Fibroblast of lung (primary cell): ENCODE data around the gene BLOC1S1.

ENCODE experiments used
- EZH2 ChIP-seq: IDR thresholded peaks from 2 replicates; pipeline ENCODE4 v1.5.1; 2012; ENCODE audit warnings: low read length, control low read depth, mild to moderate bottlenecking; ENCODE audit errors: missing control alignments
- TF ChIP-seq, protein P1 (sequence below), 2 donors: IDR thresholded peaks in 1 of 2; conservative IDR thresholded peaks in 1 of 2; 1 replicate in 1 of 2; 2 replicates in 1 of 2; pipeline ENCODE4 v1.5.1; 2011 to 2012; ENCODE audit warnings: low read length in 2 of 2, control low read depth in 1 of 2, inconsistent platforms in 1 of 2, low read depth in 1 of 2, mild to moderate bottlenecking in 1 of 2

DNA sequence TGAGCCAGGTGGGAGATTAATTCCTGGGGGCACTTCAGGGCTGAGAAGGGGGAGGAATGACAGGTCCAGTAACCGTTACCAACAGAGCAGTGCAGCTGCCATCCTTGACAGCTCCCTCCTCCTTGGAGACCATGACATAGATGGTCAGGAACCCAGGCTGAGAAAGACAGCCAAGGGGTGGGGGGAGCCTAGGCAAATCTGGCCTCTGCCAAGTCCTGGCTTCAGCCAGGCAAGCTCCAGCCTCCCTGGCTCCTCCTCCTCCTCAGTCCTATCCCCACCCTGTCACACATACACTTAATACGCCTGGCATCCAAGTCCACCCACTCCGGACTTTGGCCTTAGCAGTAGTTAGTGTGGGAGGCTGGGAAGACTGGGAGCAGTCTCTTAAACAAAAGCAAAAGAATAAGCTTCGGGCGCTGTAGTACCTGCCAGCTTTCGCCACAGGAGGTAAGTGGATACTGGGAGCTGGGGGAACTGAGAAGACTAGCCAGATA lies 4.3 kb downstream of the BLOC1S1 start, which contains the start of gene RDH5:
- TF ChIP-seq, protein P1, sequence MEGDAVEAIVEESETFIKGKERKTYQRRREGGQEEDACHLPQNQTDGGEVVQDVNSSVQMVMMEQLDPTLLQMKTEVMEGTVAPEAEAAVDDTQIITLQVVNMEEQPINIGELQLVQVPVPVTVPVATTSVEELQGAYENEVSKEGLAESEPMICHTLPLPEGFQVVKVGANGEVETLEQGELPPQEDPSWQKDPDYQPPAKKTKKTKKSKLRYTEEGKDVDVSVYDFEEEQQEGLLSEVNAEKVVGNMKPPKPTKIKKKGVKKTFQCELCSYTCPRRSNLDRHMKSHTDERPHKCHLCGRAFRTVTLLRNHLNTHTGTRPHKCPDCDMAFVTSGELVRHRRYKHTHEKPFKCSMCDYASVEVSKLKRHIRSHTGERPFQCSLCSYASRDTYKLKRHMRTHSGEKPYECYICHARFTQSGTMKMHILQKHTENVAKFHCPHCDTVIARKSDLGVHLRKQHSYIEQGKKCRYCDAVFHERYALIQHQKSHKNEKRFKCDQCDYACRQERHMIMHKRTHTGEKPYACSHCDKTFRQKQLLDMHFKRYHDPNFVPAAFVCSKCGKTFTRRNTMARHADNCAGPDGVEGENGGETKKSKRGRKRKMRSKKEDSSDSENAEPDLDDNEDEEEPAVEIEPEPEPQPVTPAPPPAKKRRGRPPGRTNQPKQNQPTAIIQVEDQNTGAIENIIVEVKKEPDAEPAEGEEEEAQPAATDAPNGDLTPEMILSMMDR (conservative IDR thresholded peaks at IDR 0.05 in 1 of 2, IDR thresholded peaks at IDR 0.05 in 1 of 2; ENCODE audit: low read depth in 1 of 2, low read length in 2 of 2), result no peak
- TF ChIP-seq EZH2, result no peak
